Activated CD4-positive, alpha-beta memory T cell treated with anti-CD3 and anti-CD28 coated beads, Interleukin-2, amount 10 ng/mL, durations not matched to agents 7 days and 5 days (primary cell): ENCODE results near the gene ERFL. TPM values are rescaled to one million over a fixed set of nuclear protein-coding genes. Genes with fewer than 3 reads are reported as not detected.

Experiments used
- CTCF ChIA-PET: fragments of 350-600 bp; sonication (Branson Sonifier 250); formaldehyde crosslinking; loops from one replicate; lab custom pipeline; 2021; ENCODE audit warnings: antibody characterized with exemption, inconsistent platforms; lab: Charles Lee
- POLR2A ChIA-PET: fragments of 350-600 bp; sonication (Branson Sonifier 250); formaldehyde crosslinking; loops from one replicate; lab custom pipeline; 2021; ENCODE audit warnings: antibody characterized with exemption; lab: Charles Lee
- DNase-seq: peaks from one replicate; pipeline ENCODE4 v3.0.0-alpha.2; 2020
- H3K27ac Mint-ChIP-seq: one replicate; pipeline ENCODE4 v1.8.0; 2021; ENCODE audit warnings: mild to moderate bottlenecking, mixed read lengths
- H3K27me3 Mint-ChIP-seq: one replicate; pipeline ENCODE4 v1.8.0; 2021; ENCODE audit warnings: mixed read lengths
- H3K36me3 Mint-ChIP-seq: one replicate; pipeline ENCODE4 v1.8.0; 2021; ENCODE audit warnings: low read depth, mixed read lengths
- H3K4me1 Mint-ChIP-seq: one replicate; pipeline ENCODE4 v1.8.0; 2021; ENCODE audit warnings: mixed read lengths
- H3K4me3 Mint-ChIP-seq: one replicate; pipeline ENCODE4 v1.8.0; 2021; ENCODE audit warnings: mild to moderate bottlenecking, mixed read lengths
- H3K9me3 Mint-ChIP-seq: one replicate; pipeline ENCODE4 v1.8.0; 2021; ENCODE audit warnings: mixed read lengths
- total RNA-seq, 2 experiments: library from RNA; stranded (reverse); gene quantifications; one replicate each; pipeline ENCODE4 v1.2.3, GENCODE V29; 2021

The ERFL gene
- total RNA-seq, 2 experiments from 2014 or later = 1.5 to 1.7 TPM

DNA sequence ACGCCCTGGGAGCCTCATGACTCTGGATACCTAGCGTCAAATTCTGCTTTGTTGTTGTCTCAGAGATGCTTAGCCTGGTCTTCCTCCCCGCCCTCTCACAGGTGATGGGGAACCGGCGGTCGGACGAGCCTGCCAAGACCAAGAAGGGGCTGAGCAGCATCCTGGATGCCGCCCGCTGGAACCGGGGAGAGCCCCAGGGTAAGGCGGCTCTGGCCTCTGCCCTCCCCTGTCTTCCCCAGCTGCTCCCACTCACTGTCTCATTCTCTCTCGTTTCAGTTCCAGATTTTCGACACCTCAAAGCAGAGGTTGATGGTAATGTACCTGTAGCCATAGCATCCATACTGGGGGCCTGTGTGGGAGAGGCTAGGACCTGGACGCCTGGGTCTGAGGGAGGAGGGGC is 33.9 kb downstream of the ERFL start:
- no peak overlapping the region for H3K27ac Mint-ChIP-seq
- ChIA-PET POLR2A (interaction anchor here (1.3 kb wide), 1 partner anchor 11 kb away, joined by 4 read pairs; no protein-coding TSS in a partner anchor), CTCF (no interaction called here)
- H3K4me3 Mint-ChIP-seq = no peak overlapping the region
- peaks cover 65% of the 10 kb centered on the region for H3K36me3 Mint-ChIP-seq
- no peak for DNase-seq
- no peaks in the 10 kb centered on the region for H3K27me3 Mint-ChIP-seq
- no peaks in the 10 kb centered on the region for H3K9me3 Mint-ChIP-seq
- peaks cover 49% of the 10 kb centered on the region for H3K4me1 Mint-ChIP-seq

- no peak overlapping the region for H3K4me3 Mint-ChIP-seq
- DNase-seq = no peak
- H3K4me1 Mint-ChIP-seq = peaks cover 50% of the 10 kb centered on the region
- peaks cover 65% of the 10 kb centered on the region for H3K36me3 Mint-ChIP-seq
- H3K27me3 Mint-ChIP-seq = no peaks in the 10 kb centered on the region
- H3K27ac Mint-ChIP-seq = peak overlapping the region; percentile 35
- CTCF ChIA-PET = no interaction called here
- POLR2A ChIA-PET = no interaction called here
- H3K9me3 Mint-ChIP-seq = no peaks in the 10 kb centered on the region
Measured at GRCh38 chr19:41893899-41894298, 34.4 kb downstream of the ERFL start.

DNA sequence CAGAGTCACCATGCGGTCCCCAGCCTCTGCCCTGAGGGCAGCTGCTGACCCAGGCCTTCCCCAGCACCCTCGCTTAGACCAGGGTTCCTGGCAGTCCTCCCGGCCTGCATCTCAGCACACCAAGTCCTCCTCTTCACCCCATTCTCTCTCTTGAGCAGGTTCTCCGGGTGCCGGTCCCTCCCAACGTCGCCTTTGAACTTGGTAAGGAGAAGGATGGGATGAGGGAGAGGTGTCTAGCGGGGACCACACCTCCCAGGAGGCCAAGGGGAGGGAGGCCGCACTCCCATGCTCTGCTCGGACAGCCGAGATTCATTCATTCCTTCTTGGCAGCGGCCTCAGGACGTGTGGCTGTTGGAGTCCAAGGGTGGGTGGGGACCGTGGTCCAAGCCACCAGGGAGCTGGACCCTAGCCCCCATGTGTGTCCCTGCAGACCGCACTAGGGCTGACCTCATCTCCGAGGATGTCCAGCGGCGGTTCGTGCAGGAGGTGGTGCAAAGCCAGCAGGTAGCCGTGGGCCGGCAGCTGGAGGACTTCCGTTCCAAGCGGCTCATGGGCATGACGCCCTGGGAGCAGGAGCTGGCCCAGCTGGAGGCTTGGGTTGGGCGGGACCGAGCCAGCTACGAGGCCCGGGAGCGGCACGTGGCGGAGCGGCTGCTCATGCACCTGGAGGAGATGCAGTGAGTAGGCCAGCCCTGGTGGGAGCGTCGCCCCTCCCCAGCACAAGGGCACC is 35.9 kb downstream of the ERFL start:
- no peak overlapping the region for H3K4me3 Mint-ChIP-seq
- no peaks in the 10 kb centered on the region for H3K27me3 Mint-ChIP-seq
- CTCF ChIA-PET = interaction anchor here (0.6 kb wide), 1 partner anchor 20 kb away, joined by 4 read pairs; no protein-coding TSS in a partner anchor
- H3K36me3 Mint-ChIP-seq = peaks cover 61% of the 10 kb centered on the region
- no peak for DNase-seq
- no peaks in the 10 kb centered on the region for H3K9me3 Mint-ChIP-seq
- peaks cover 58% of the 10 kb centered on the region for H3K4me1 Mint-ChIP-seq
- POLR2A ChIA-PET = interaction anchor here (1.4 to 13.3 kb wide), 5 partner anchors 12 to 66 kb away, joined by 3 to 384 read pairs (median 15); partner anchors contain the start of genes CD79A, RABAC1 and RPS19
- H3K27ac Mint-ChIP-seq = no peak overlapping the region

GRCh38 chr19:41890936-41891335 is 37.3 kb downstream of the ERFL start:
- Mint-ChIP-seq H3K9me3 (no peaks in the 10 kb centered on the region), H3K4me1 (peaks cover 68% of the 10 kb centered on the region), H3K4me3 (no peak overlapping the region), H3K36me3 (peaks cover 70% of the 10 kb centered on the region), H3K27me3 (no peaks in the 10 kb centered on the region), H3K27ac (no peak overlapping the region)
- DNase-seq = no peak
- ChIA-PET POLR2A (interaction anchor here (0.7 to 13.3 kb wide), 6 partner anchors 14 to 67 kb away, joined by 3 to 384 read pairs (median 10); partner anchors contain the start of genes CD79A and RPS19), CTCF (no interaction called here)

- Mint-ChIP-seq H3K4me3 (no peak overlapping the region), H3K36me3 (peaks cover 69% of the 10 kb centered on the region), H3K27me3 (no peaks in the 10 kb centered on the region), H3K27ac (peak overlapping the region; percentile 56), H3K9me3 (no peaks in the 10 kb centered on the region), H3K4me1 (peaks cover 67% of the 10 kb centered on the region)
- POLR2A ChIA-PET = interaction anchor here (1.5 to 13.3 kb wide), 4 partner anchors 15 to 68 kb away, joined by 4 to 384 read pairs (median 85); partner anchors contain the start of genes CD79A and RPS19
- CTCF ChIA-PET = no interaction called here
- no peak for DNase-seq
Measured at GRCh38 chr19:41889896-41890295, 38.4 kb downstream of the ERFL start.

DNA sequence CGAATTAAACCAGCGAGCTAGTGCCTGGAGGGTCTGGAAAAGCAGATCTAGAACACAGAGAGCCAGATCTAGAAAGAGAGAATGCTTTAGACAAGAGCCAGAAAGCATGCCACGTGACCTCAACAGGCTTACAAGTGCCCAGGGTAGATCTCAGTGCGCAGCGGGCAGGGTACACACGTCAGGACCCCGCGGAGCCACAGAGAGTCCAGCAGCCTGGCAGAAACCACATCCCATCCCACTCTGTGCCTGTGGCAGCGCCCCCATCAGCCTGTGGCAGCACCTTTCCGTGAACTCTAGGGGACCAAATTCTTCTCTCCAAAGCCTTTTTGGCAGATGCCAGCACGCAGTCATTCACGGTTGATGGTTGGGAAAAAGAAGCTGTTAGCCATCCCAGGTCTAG is 39.3 kb downstream of the ERFL start:
- Mint-ChIP-seq H3K36me3 (peaks cover 72% of the 10 kb centered on the region), H3K4me3 (peak overlapping the region; percentile 13), H3K27me3 (no peaks in the 10 kb centered on the region), H3K4me1 (peaks cover 61% of the 10 kb centered on the region), H3K27ac (peak overlapping the region; percentile 93), H3K9me3 (no peaks in the 10 kb centered on the region)
- ChIA-PET POLR2A (interaction anchor here (1.5 to 13.3 kb wide), 6 partner anchors 16 to 69 kb away, joined by 4 to 384 read pairs (median 90); partner anchors contain the start of genes CD79A and RPS19), CTCF (interaction anchor here (1.3 to 5.9 kb wide), 3 partner anchors 16 to 29 kb away, joined by 5 to 95 read pairs (median 11); partner anchors contain the start of gene RPS19)
- DNase-seq = no peak

DNA sequence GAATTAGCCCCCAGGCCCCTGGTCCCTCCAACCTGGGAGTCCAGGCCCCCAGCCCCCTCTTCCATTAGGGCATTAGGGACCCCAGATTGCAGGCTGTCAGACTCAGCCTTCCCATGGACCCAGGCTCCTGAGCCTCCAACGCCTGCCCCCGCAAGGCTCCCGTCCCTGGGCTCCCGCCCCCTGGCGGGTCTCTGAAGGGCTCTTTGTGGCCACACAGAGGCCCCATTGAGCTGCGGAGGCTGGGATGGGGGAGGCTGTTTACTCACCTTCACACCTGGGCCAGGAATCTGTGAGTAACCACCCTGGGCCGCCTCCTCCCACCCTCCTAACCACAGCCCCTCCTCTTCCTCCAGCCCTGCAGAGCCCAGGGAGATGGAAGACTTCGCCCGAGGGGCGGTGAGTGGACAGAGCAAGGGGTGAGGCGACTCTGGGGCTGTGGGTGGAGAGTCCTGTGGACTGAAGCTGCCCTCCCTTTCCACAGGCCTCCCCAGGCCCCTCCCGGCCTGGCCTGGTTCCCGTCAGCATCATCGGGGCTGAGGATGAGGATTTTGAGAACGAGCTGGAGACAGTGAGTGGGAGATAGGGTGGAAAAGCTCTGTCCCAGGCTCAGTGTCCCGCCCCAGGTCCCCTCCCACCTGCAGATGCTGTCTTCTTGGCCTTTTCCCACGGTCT is 40.4 kb downstream of the ERFL start:
- ChIA-PET CTCF (interaction anchor here (0.9 to 5.9 kb wide), 8 partner anchors 12 to 63 kb away, joined by 3 to 95 read pairs (median 4); partner anchors contain the start of gene RPS19), POLR2A (interaction anchor here (2.2 to 13.3 kb wide), 6 partner anchors 17 to 70 kb away, joined by 7 to 384 read pairs (median 90); partner anchors contain the start of genes CD79A, ERFL, RABAC1 and RPS19)
- Mint-ChIP-seq H3K27me3 (no peaks in the 10 kb centered on the region), H3K4me1 (peaks cover 57% of the 10 kb centered on the region), H3K4me3 (peak overlapping the region; percentile 85), H3K27ac (peak overlapping the region; percentile 93), H3K36me3 (peaks cover 73% of the 10 kb centered on the region), H3K9me3 (no peaks in the 10 kb centered on the region)
- peak; percentile 86 for DNase-seq

GRCh38 chr19:41886761-41887710 is 41.2 kb downstream of the ERFL start:
- ChIA-PET CTCF (interaction anchor here (0.6 to 5.9 kb wide), 10 partner anchors 14 to 148 kb away, joined by 3 to 95 read pairs (median 4); partner anchors contain the start of gene RPS19), POLR2A (interaction anchor here (1.6 to 13.3 kb wide), 7 partner anchors 8 to 71 kb away, joined by 3 to 384 read pairs (median 45); partner anchors contain the start of genes CD79A, ERFL, RABAC1 and RPS19)
- Mint-ChIP-seq H3K36me3 (peaks cover 78% of the 10 kb centered on the region), H3K9me3 (no peaks in the 10 kb centered on the region), H3K27ac (peak overlapping the region; percentile 93), H3K4me3 (peak overlapping the region; percentile 85), H3K27me3 (no peaks in the 10 kb centered on the region), H3K4me1 (peaks cover 57% of the 10 kb centered on the region)
- DNase-seq = peak; percentile 81

GRCh38 chr19:41883821-41884733 is 44.2 kb downstream of the ERFL start:
- DNase-seq = peak; percentile 94
- H3K4me3 Mint-ChIP-seq = peak overlapping the region; percentile 85
- H3K27me3 Mint-ChIP-seq = no peaks in the 10 kb centered on the region
- H3K36me3 Mint-ChIP-seq = peaks cover 56% of the 10 kb centered on the region
- H3K4me1 Mint-ChIP-seq = peaks cover 55% of the 10 kb centered on the region
- ChIA-PET POLR2A (interaction anchor here (1.0 to 13.3 kb wide), 8 partner anchors 14 to 399 kb away, joined by 3 to 384 read pairs (median 40); partner anchors contain the start of genes CD79A, ERFL, RABAC1 and RPS19), CTCF (interaction anchor here (1.0 to 5.9 kb wide), 5 partner anchors 11 to 68 kb away, joined by 3 to 95 read pairs (median 3); partner anchors contain the start of gene RPS19)
- no peaks in the 10 kb centered on the region for H3K9me3 Mint-ChIP-seq
- H3K27ac Mint-ChIP-seq = peak overlapping the region; percentile 93

DNA sequence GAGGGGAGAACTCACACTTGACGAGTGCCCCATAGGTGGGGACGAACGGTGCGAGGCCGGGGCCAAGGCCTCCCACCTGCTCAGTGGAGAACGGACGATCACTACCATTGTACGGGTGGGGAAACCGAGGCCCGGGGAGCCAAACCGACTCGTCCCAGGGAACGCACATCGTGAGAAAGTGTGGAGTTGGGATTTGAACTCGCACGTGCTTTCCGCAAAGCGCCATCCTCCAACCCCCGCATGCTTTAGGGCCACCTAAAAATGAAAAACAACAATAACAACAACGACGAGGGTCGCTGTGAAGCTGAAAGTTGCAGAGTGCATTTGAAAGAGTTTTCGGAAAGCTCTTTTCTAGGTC is 44.8 kb downstream of the ERFL start:
- peaks cover 51% of the 10 kb centered on the region for H3K36me3 Mint-ChIP-seq
- peak; percentile 28 for DNase-seq
- POLR2A ChIA-PET = interaction anchor here (1.3 to 13.3 kb wide), 4 partner anchors 14 to 64 kb away, joined by 3 to 384 read pairs (median 150); partner anchors contain the start of genes CD79A and RPS19

More for the DNA sequence above, 44.8 kb downstream of the ERFL start:
- Mint-ChIP-seq H3K27me3 (no peaks in the 10 kb centered on the region), H3K9me3 (no peaks in the 10 kb centered on the region), H3K4me3 (peak overlapping the region; percentile 85), H3K27ac (peak overlapping the region; percentile 93), H3K4me1 (peaks cover 49% of the 10 kb centered on the region)
- CTCF ChIA-PET = interaction anchor here (1.2 to 5.9 kb wide), 3 partner anchors 11 to 62 kb away, joined by 3 to 95 read pairs (median 23); partner anchors contain the start of gene RPS19
